Kidney (tissue), 14 donors: ENCODE results near the gene KCNK7. TPM values are rescaled to one million over a fixed set of nuclear protein-coding genes. Genes with fewer than 3 reads are reported as not detected.

ENCODE experiments used
- DNase-seq, 5 donors: peaks; one replicate each; pipeline ENCODE4 v3.0.0-alpha.2; 2013 to 2020
- FAIRE-seq: peaks from 2 replicates; lab custom pipeline; 2012; peaks lifted over from hg19 to GRCh38; lab: Jason Lieb, UNC
- H3K27ac ChIP-seq, 2 donors: one replicate each; pipeline ENCODE4 v1.7.0; 2013; ENCODE audit warnings: low read depth in 2 of 2, low read length in 2 of 2, inconsistent platforms in 1 of 2
- H3K27me3 ChIP-seq: one replicate; pipeline ENCODE4 v1.7.1; 2013; ENCODE audit warnings: low read length, inconsistent platforms; ENCODE audit not compliant: control insufficient read depth, insufficient read depth
- H3K36me3 ChIP-seq, 3 donors: one replicate each; pipeline versions ENCODE4 v1.7.0 to v1.7.1; 2013; ENCODE audit warnings: low read length in 3 of 3, control low read depth in 1 of 3, inconsistent platforms in 1 of 3; ENCODE audit not compliant: insufficient read depth in 3 of 3, control insufficient read depth in 2 of 3
- H3K4me1 ChIP-seq, 3 donors: one replicate each; pipeline versions ENCODE4 v1.7.0 to v1.7.1; 2013; ENCODE audit warnings: low read length in 3 of 3, inconsistent platforms in 1 of 3, low read depth in 1 of 3; ENCODE audit not compliant: control insufficient read depth in 2 of 3, insufficient read depth in 2 of 3
- H3K4me3 ChIP-seq, 3 donors: one replicate each; pipeline versions ENCODE4 v1.7.0 to v1.8.1; 2013; ENCODE audit warnings: low read length in 3 of 3, control low read depth in 1 of 3, inconsistent platforms in 1 of 3
- H3K9ac ChIP-seq, 3 donors: one replicate each; pipeline versions ENCODE4 v1.7.0 to v1.7.1; 2013; ENCODE audit warnings: low read length in 3 of 3, control low read depth in 1 of 3, inconsistent platforms in 1 of 3
- H3K9me3 ChIP-seq, 3 donors: one replicate each; pipeline versions ENCODE4 v1.7.0 to v1.7.1; 2013; ENCODE audit warnings: low read length in 3 of 3, control low read depth in 1 of 3, inconsistent platforms in 1 of 3; ENCODE audit not compliant: control insufficient read depth in 2 of 3, insufficient read depth in 1 of 3
- intact Hi-C: fragments of 100-400 bp; cut with DNase I; formaldehyde crosslinking; loops from one replicate; pipeline ENCODE4 v1.11.1; 2022
- polyA plus RNA-seq: library from polyadenylated mRNA; stranded (reverse); fragments of 350-450 nt; fragmentation: Illumina TruSeq; extraction: RNeasy Lipid Tissue Mini Kit (QIAGEN cat#74804); gene quantifications from one replicate; pipeline ENCODE4 v1.2.3, GENCODE V29; 2014; ENCODE audit warnings: low read depth, low replicate concordance; ENCODE audit not compliant: insufficient read depth
- total RNA-seq: library from RNA; stranded (reverse); fragmentation: NEBNext Ultra II Directional; extraction: Animal tissue kit (Norgen Biotek cat#: 25700); gene quantifications from one replicate; pipeline ENCODE4 v1.2.1, GENCODE V29; 2021
- TF ChIP-seq, protein P1 (sequence below): IDR thresholded peaks from 3 replicates; pipeline ENCODE4 v1.5.1; 2012; ENCODE audit warnings: mild to moderate bottlenecking, moderate library complexity, borderline replicate concordance; ENCODE audit not compliant: insufficient read depth; ENCODE audit errors: extremely low read depth
- donor health status: control.
- donor health status: control.
- donor health status: control.
- donor health status: control.
- donor health status: control.
- donor health status: DM: yes; HTN: yes; CAD: no.
- donor health status: Normal renal cell carcinoma (clear cell type).

The KCNK7 gene
- total and polyA plus RNA-seq, 2 donors from 2014 or later: 0.25 TPM; not detected in 1

DNA sequence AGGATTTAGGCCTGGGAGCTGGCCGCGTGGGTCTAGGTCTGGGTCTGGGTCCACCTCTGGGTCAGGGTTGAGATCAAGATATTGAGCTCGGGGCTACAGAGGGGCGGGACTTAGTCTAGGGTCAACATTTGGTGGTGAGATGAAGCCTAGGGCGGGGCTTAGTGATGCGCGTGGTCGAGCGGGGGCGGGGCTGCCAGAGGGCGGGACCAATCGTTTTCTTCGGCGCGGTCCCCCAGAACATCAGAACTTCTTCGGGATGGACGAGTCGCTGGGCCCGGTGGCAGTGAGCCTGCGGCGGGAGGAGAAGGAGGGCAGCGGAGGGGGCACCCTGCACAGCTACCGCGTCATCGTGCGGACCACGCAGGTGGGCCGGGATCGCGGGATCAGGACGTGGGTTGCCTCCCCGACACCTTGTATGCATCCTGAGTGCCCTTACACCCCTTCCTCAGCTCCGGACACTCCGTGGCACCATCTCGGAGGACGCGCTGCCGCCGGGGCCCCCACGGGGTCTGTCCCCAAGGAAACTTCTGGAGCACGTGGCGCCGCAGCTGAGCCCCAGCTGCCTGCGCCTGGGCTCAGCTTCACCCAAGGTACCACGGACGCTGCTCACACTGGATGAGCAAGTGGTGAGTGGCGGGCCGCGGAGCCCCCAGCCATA lies 46.5 kb upstream of the KCNK7 start:
- Histone ChIP-seq H3K4me1 (peaks cover 0 to 29% (median 0%) of the 10 kb centered on the region in 3 donors), H3K4me3 (no peak overlapping the region), H3K36me3 (peaks cover 0 to 2% (median 0%) of the 10 kb centered on the region in 3 donors), H3K9me3 (no peaks in the 10 kb centered on the region), H3K9ac (no peak overlapping the region), H3K27ac (no peak overlapping the region), H3K27me3 (no peaks in the 10 kb centered on the region)
- intact Hi-C loops: no loop called here
- TF ChIP-seq, protein P1, sequence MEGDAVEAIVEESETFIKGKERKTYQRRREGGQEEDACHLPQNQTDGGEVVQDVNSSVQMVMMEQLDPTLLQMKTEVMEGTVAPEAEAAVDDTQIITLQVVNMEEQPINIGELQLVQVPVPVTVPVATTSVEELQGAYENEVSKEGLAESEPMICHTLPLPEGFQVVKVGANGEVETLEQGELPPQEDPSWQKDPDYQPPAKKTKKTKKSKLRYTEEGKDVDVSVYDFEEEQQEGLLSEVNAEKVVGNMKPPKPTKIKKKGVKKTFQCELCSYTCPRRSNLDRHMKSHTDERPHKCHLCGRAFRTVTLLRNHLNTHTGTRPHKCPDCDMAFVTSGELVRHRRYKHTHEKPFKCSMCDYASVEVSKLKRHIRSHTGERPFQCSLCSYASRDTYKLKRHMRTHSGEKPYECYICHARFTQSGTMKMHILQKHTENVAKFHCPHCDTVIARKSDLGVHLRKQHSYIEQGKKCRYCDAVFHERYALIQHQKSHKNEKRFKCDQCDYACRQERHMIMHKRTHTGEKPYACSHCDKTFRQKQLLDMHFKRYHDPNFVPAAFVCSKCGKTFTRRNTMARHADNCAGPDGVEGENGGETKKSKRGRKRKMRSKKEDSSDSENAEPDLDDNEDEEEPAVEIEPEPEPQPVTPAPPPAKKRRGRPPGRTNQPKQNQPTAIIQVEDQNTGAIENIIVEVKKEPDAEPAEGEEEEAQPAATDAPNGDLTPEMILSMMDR: no peak
- DNase-seq (peak in 1 of 5 donors; percentile 75), FAIRE-seq (no peak)

- H3K9me3 ChIP-seq: no peaks in the 10 kb centered on the region
- TF ChIP-seq, protein P1: no peak
- H3K27ac ChIP-seq: no peak overlapping the region
- H3K4me1 ChIP-seq: peaks cover 0 to 29% (median 0%) of the 10 kb centered on the region in 3 donors
- DNase-seq (peak in 1 of 5 donors; percentile 77), FAIRE-seq (no peak)
- H3K27me3 ChIP-seq: no peaks in the 10 kb centered on the region
- no peak overlapping the region for H3K4me3 ChIP-seq
- intact Hi-C loops: no loop called here
- H3K36me3 ChIP-seq: peaks cover 0 to 2% (median 2%) of the 10 kb centered on the region in 3 donors
- H3K9ac ChIP-seq: no peak overlapping the region
Observed at GRCh38 chr11:65641297-65642013, 45.9 kb upstream of the KCNK7 start.

DNA sequence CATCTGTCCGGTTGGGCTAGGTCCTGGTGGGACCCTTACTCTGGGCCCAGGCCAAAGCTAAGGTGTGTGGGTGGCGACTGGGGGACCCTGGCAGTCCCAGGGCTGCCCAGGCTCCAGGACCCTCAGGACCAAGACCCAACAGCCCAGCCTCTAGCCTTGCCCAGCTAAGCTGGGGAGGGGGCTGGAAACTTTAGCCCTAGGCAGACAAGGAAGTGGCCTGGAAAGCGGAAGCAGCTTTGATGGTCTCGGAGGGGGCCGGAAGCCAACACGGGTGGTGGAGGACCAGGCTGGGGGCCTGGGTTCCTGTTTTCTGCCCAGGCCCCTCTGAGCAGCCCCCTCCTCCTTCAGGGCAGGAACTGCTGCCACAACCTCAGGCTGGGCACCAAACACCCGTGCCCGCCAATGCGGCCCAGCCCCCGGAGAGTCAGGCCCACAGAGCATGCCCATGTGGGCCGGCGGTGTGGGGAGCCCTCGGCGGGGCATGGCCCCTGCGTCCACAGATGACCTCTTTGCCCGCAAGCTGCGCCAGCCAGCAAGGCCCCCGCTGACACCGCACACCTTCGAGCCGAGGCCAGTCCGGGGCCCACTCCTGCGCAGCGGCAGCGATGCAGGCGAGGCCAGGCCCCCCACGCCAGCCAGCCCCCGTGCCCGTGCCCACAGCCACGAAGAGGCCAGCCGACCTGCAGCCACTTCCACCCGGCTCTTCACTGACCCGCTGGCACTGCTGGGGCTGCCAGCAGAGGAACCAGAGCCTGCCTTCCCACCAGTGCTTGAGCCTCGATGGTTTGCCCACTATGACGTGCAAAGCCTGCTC lies 45.1 kb upstream of the KCNK7 start:
- intact Hi-C loops: no loop called here
- H3K36me3 ChIP-seq: peaks cover 2 to 3% (median 2%) of the 10 kb centered on the region in 3 donors
- no peaks in the 10 kb centered on the region for H3K27me3 ChIP-seq
- peak overlapping the region; percentile 43 to 78 for H3K27ac ChIP-seq
- no peaks in the 10 kb centered on the region for H3K9me3 ChIP-seq
- no peak overlapping the region for H3K9ac ChIP-seq
- DNase-seq (peak in 1 of 5 donors; percentile 85), FAIRE-seq (no peak)
- H3K4me3 ChIP-seq: no peak overlapping the region
- TF ChIP-seq, protein P1: no peak
- peaks cover 0 to 29% (median 0%) of the 10 kb centered on the region in 3 donors for H3K4me1 ChIP-seq
